ENCODE results near the gene KIF1A.
A peak's percentile ranks its signal among the peaks of the same experiment; 100 is the strongest.

The KIF1A gene

GRCh38 chr2:240730501-240731177 is 89.4 kb downstream of the KIF1A start:
- DNase-seq, result no peak

- no peak for DNase-seq
Measured at GRCh38 chr2:240728827-240729226, 91.2 kb downstream of the KIF1A start.

GRCh38 chr2:240728361-240728760 is 91.7 kb downstream of the KIF1A start:
- DNase-seq, result no peak

GRCh38 chr2:240727913-240728312 is 92.1 kb downstream of the KIF1A start:
- no peak for DNase-seq

GRCh38 chr2:240727439-240727838 is 92.6 kb downstream of the KIF1A start:
- no peak for DNase-seq

- DNase-seq, result no peak
Measured at GRCh38 chr2:240726876-240727275, 93.1 kb downstream of the KIF1A start.

GRCh38 chr2:240725671-240726070 is 94.3 kb downstream of the KIF1A start:
- DNase-seq, result peak; percentile 96

- DNase-seq, result no peak
Measured at GRCh38 chr2:240725266-240725665, 94.8 kb downstream of the KIF1A start.

GRCh38 chr2:240724431-240724830 is 95.6 kb downstream of the KIF1A start:
- no peak for DNase-seq

GRCh38 chr2:240723851-240724250 is 96.2 kb downstream of the KIF1A start:
- DNase-seq, result no peak

- DNase-seq, result no peak
Measured at GRCh38 chr2:240722796-240723735, 97.0 kb downstream of the KIF1A start.

GRCh38 chr2:240722376-240722775 is 97.6 kb downstream of the KIF1A start:
- no peak for DNase-seq

- no peak for DNase-seq
Measured at GRCh38 chr2:240721596-240722180, 98.3 kb downstream of the KIF1A start.

- DNase-seq, result no peak
Measured at GRCh38 chr2:240720686-240721595, 99.1 kb downstream of the KIF1A start.

- no peak for DNase-seq
Measured at GRCh38 chr2:240719676-240720545, 100.1 kb downstream of the KIF1A start.

GRCh38 chr2:240718896-240719490 is 101.0 kb downstream of the KIF1A start:
- DNase-seq, result no peak

GRCh38 chr2:240717681-240718581 is 102.1 kb downstream of the KIF1A start:
- no peak for DNase-seq

GRCh38 chr2:240717181-240717641 is 102.8 kb downstream of the KIF1A start:
- no peak for DNase-seq

GRCh38 chr2:240716130-240716798 is 103.8 kb downstream of the KIF1A start:
- no peak for DNase-seq
